ENCODE results near the gene SMPX.

The SMPX gene

DNA sequence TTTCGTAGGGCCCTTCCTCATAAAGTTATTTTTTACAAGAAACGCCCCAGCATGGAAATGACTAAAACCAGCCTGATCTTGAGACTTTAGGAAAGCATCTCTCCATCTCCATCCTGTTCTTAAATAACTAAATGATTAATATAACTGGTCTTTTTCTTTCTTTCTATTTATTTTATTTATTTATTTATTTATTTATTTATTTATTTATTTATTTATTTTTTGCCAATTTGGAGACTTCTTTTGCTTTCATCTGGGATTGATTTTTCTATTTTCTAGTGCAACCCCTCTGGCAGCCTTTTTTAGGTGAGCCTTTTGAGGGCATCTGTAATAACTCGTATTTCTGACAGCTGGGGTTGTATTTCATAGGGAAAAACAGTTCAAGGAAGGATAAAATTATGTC is 98.6 kb downstream of the SMPX start:
- Histone ChIP-seq H3K4me3 (ENCODE audit: low read depth, low read length, poor library complexity, severe bottlenecking) (no peak overlapping the region), H3K36me3 (ENCODE audit: insufficient read depth, low read length) (no peaks in the 10 kb centered on the region), H3K4me1 (ENCODE audit: insufficient read depth, low read length, severe bottlenecking) (peaks cover 9% of the 10 kb centered on the region), H3K9me3 (ENCODE audit: low read length) (no peaks in the 10 kb centered on the region), H3K27ac (ENCODE audit: low read depth, low read length, poor library complexity, severe bottlenecking) (no peak overlapping the region), H3K27me3 (ENCODE audit: insufficient read depth, low read length) (no peaks in the 10 kb centered on the region), H3F3A (ENCODE audit: insufficient read depth, low read length) (no peaks in the 10 kb centered on the region), H2AFZ (ENCODE audit: low read length) (no peak overlapping the region), H4K20me1 (ENCODE audit: insufficient read depth, low read length) (no peaks in the 10 kb centered on the region), H3K4me2 (ENCODE audit: low read length) (no peak overlapping the region), H3K9me2 (ENCODE audit: low read depth, low read length) (no peaks in the 10 kb centered on the region), H3K79me2 (ENCODE audit: insufficient read depth, low read length) (no peaks in the 10 kb centered on the region), H3K9ac (ENCODE audit: low read length) (no peak overlapping the region)
- TF ChIP-seq, protein P1, sequence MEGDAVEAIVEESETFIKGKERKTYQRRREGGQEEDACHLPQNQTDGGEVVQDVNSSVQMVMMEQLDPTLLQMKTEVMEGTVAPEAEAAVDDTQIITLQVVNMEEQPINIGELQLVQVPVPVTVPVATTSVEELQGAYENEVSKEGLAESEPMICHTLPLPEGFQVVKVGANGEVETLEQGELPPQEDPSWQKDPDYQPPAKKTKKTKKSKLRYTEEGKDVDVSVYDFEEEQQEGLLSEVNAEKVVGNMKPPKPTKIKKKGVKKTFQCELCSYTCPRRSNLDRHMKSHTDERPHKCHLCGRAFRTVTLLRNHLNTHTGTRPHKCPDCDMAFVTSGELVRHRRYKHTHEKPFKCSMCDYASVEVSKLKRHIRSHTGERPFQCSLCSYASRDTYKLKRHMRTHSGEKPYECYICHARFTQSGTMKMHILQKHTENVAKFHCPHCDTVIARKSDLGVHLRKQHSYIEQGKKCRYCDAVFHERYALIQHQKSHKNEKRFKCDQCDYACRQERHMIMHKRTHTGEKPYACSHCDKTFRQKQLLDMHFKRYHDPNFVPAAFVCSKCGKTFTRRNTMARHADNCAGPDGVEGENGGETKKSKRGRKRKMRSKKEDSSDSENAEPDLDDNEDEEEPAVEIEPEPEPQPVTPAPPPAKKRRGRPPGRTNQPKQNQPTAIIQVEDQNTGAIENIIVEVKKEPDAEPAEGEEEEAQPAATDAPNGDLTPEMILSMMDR (IDR thresholded peaks at IDR 0.05; ENCODE audit: low read length), result no peak
- no peak for TF ChIP-seq EZH2 (IDR thresholded peaks at IDR 0.05; ENCODE audit: borderline replicate concordance, low read length)

DNA sequence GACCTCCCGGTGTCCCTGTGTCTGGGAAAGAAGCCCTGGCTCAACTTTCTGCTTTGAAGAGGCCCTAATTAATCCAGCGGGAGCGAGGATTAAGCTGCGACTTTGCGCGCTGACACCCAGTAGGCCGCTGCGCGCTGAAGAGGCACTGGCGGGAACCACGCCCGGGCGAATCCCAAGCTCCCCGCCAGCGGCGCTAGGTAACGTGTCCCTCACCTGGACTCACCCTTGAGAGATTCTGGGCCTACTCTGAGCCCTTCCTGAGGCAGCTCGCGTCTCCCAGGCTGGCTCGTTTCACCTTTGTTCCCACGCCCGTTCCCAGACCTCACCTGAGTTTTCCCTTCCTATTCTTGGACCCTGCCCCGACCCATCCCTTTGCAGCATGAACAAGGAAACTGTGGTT is 99.2 kb downstream of the SMPX start:
- Histone ChIP-seq H3K79me2 (ENCODE audit: insufficient read depth, low read length) (no peaks in the 10 kb centered on the region), H3K4me2 (ENCODE audit: low read length) (no peak overlapping the region), H3K9ac (ENCODE audit: low read length) (no peak overlapping the region), H3K36me3 (ENCODE audit: insufficient read depth, low read length) (no peaks in the 10 kb centered on the region), H3K4me1 (ENCODE audit: insufficient read depth, low read length, severe bottlenecking) (peaks cover 12% of the 10 kb centered on the region), H3K27ac (ENCODE audit: low read depth, low read length, poor library complexity, severe bottlenecking) (no peak overlapping the region), H4K20me1 (ENCODE audit: insufficient read depth, low read length) (no peaks in the 10 kb centered on the region), H3F3A (ENCODE audit: insufficient read depth, low read length) (no peaks in the 10 kb centered on the region), H3K9me3 (ENCODE audit: low read length) (no peaks in the 10 kb centered on the region), H2AFZ (ENCODE audit: low read length) (no peak overlapping the region), H3K27me3 (ENCODE audit: insufficient read depth, low read length) (no peaks in the 10 kb centered on the region), H3K9me2 (ENCODE audit: low read depth, low read length) (no peaks in the 10 kb centered on the region), H3K4me3 (ENCODE audit: low read depth, low read length, poor library complexity, severe bottlenecking) (no peak overlapping the region)
- TF ChIP-seq EZH2 (IDR thresholded peaks at IDR 0.05; ENCODE audit: borderline replicate concordance, low read length), result no peak
- TF ChIP-seq, protein P1 (IDR thresholded peaks at IDR 0.05; ENCODE audit: low read length), result no peak

- Histone ChIP-seq H3K9me2 (ENCODE audit: low read depth, low read length) (no peaks in the 10 kb centered on the region), H3K27ac (ENCODE audit: low read depth, low read length, poor library complexity, severe bottlenecking) (no peak within 1 kb of the TSS), H3K9ac (ENCODE audit: low read length) (no peak within 1 kb of the TSS), H3K4me3 (ENCODE audit: low read depth, low read length, poor library complexity, severe bottlenecking) (no peak within 1 kb of the TSS), H3K4me2 (ENCODE audit: low read length) (no peak within 1 kb of the TSS), H3K27me3 (ENCODE audit: insufficient read depth, low read length) (no peaks in the 10 kb centered on the region), H3K4me1 (ENCODE audit: insufficient read depth, low read length, severe bottlenecking) (peaks cover 12% of the 10 kb centered on the region), H3K79me2 (ENCODE audit: insufficient read depth, low read length) (no peaks in the 10 kb centered on the region), H3K36me3 (ENCODE audit: insufficient read depth, low read length) (no peaks in the 10 kb centered on the region), H4K20me1 (ENCODE audit: insufficient read depth, low read length) (no peaks in the 10 kb centered on the region), H3K9me3 (ENCODE audit: low read length) (no peaks in the 10 kb centered on the region), H2AFZ (ENCODE audit: low read length) (no peak within 1 kb of the TSS), H3F3A (ENCODE audit: insufficient read depth, low read length) (no peaks in the 10 kb centered on the region)
- TF ChIP-seq, protein P1 (IDR thresholded peaks at IDR 0.05; ENCODE audit: low read length), result no peak
- TF ChIP-seq EZH2 (IDR thresholded peaks at IDR 0.05; ENCODE audit: borderline replicate concordance, low read length), result no peak
These were observed 99.7 kb downstream of the SMPX start, which contains the start of gene KLHL34 for GRCh38 chrX:21658152-21658737. KLHL34 (minus strand) TSS chrX:21658330; CDS start chrX:21657788, 542 bp downstream.

Measured in OCI-LY1 (cell line).